SK-N-SH (cell line): ENCODE results near the gene CACNA2D3. TPM values are rescaled to one million over a fixed set of nuclear protein-coding genes. Genes with fewer than 3 reads are reported as not detected.

ENCODE experiments used
- CTCF ChIA-PET: fragments of 300-600, 350-600 bp; formaldehyde crosslinking; extraction: SDS; loops from one replicate; lab custom pipeline; 2021; lab: Yijun Ruan, JAX
- POLR2A ChIA-PET: fragments of 350-600 bp; sonication (Branson Sonifier 250); formaldehyde crosslinking; extraction: SDS; loops from one replicate; lab custom pipeline; 2020; ENCODE audit warnings: antibody characterized with exemption, inconsistent platforms; lab: Yijun Ruan, JAX
- DNase-seq: peaks from one replicate; pipeline ENCODE4 v3.0.0; 2012
- H2AFZ ChIP-seq: fragments of 200-600 bp; sonication (generic); 2 replicates; pipeline ENCODE4 v1.8.1; 2016; ENCODE audit warnings: antibody characterized with exemption, mild to moderate bottlenecking, low read depth
- H3F3A ChIP-seq: fragments of 200-600 bp; sonication (generic); replicated peaks from 2 replicates; pipeline ENCODE3; 2016; ENCODE audit warnings: antibody characterized with exemption, mild to moderate bottlenecking; ENCODE audit not compliant: insufficient read depth
- H3K27ac ChIP-seq, 2 experiments: fragments of 200-500 bp in 1 of 2; fragments of 200-600 bp in 1 of 2; sonication (Bioruptor generic) in 1 of 2; sonication (generic), shearing (Covaris generic) in 1 of 2; 2 replicates each; pipeline versions ENCODE4 v1.5.1 to v1.6.1; 2014 to 2016; ENCODE audit warnings: low read depth in 2 of 2, inconsistent platforms in 1 of 2, low read length in 1 of 2, mild to moderate bottlenecking in 1 of 2, mixed read lengths in 1 of 2
- H3K27me3 ChIP-seq: fragments of 200-600 bp; sonication (generic), shearing (Covaris generic); 2 replicates; pipeline ENCODE4 v1.6.1; 2016; ENCODE audit warnings: mixed run types; ENCODE audit not compliant: insufficient read depth
- H3K36me3 ChIP-seq, 2 experiments: fragments of 200-500 bp in 1 of 2; fragments of 200-600 bp in 1 of 2; sonication (Bioruptor generic) in 1 of 2; sonication (generic) in 1 of 2; replicated peaks in 1 of 2; 2 replicates each; pipeline versions ENCODE3 to v1.5.1; 2014 to 2016; ENCODE audit warnings: low read length in 1 of 2, mild to moderate bottlenecking in 1 of 2; ENCODE audit not compliant: insufficient read depth in 2 of 2, control insufficient read depth in 1 of 2
- H3K4me1 ChIP-seq, 2 experiments: fragments of 200-500 bp in 1 of 2; fragments of 200-600 bp in 1 of 2; sonication (Bioruptor generic) in 1 of 2; sonication (generic), shearing (Covaris generic) in 1 of 2; 2 replicates each; pipeline versions ENCODE4 v1.5.1 to v1.6.1; 2014 to 2016; ENCODE audit warnings: low read depth in 1 of 2, low read length in 1 of 2, mixed run types in 1 of 2; ENCODE audit not compliant: insufficient read depth in 2 of 2, control insufficient read depth in 1 of 2
- H3K4me2 ChIP-seq: fragments of 200-600 bp; sonication (generic), shearing (Covaris generic); 2 replicates; pipeline ENCODE4 v1.6.1; 2017; ENCODE audit warnings: mixed run types
- H3K4me3 ChIP-seq, 2 experiments: fragments of 200-500 bp in 1 of 2; fragments of 200-600 bp in 1 of 2; sonication (Bioruptor generic) in 1 of 2; sonication (generic), shearing (Covaris generic) in 1 of 2; 2 replicates each; pipeline versions ENCODE4 v1.5.1 to v1.8.1; 2014 to 2016; ENCODE audit warnings: low read depth in 2 of 2, inconsistent platforms in 1 of 2, low read length in 1 of 2, mild to moderate bottlenecking in 1 of 2, mixed read lengths in 1 of 2, moderate library complexity in 1 of 2
- H3K79me2 ChIP-seq: fragments of 200-600 bp; sonication (generic); 2 replicates; pipeline ENCODE4 v1.8.1; 2017; ENCODE audit warnings: mild to moderate bottlenecking; ENCODE audit not compliant: insufficient read depth
- H3K9ac ChIP-seq: fragments of 200-600 bp; sonication (generic); 2 replicates; pipeline ENCODE4 v1.6.1; 2017; ENCODE audit warnings: mixed run types
- H3K9me2 ChIP-seq: fragments of 200-600 bp; sonication (generic); 2 replicates; pipeline ENCODE4 v1.6.1; 2017; ENCODE audit warnings: mixed run types
- H3K9me3 ChIP-seq: fragments of 200-600 bp; sonication (generic); 2 replicates; pipeline ENCODE4 v1.6.1; 2017; ENCODE audit warnings: mixed run types, mild to moderate bottlenecking, moderate library complexity
- H4K20me1 ChIP-seq: fragments of 200-600 bp; sonication (generic); 2 replicates; pipeline ENCODE4 v1.6.1; 2017; ENCODE audit warnings: mild to moderate bottlenecking, mixed run types; ENCODE audit not compliant: insufficient read depth
- ELF1 ChIP-seq: IDR thresholded peaks from 2 replicates; pipeline ENCODE4 v1.4.0; 2012
- EP300 ChIP-seq, 2 experiments: IDR thresholded peaks; 2 replicates each; pipeline versions ENCODE4 v1.4.0 to v1.6.1; 2012; ENCODE audit warnings: borderline replicate concordance in 1 of 2, low read depth in 1 of 2, low read length in 1 of 2
- EZH2phosphoT487 ChIP-seq: fragments of 200-600 bp; sonication (generic); IDR thresholded peaks from 2 replicates; pipeline ENCODE4 v1.6.1; 2017; ENCODE audit warnings: low read depth, mixed run types, mild to moderate bottlenecking, antibody characterized with exemption, moderate library complexity, borderline replicate concordance
- FOSL2 ChIP-seq: IDR thresholded peaks from 2 replicates; pipeline ENCODE4 v1.4.0; 2012; ENCODE audit warnings: low read depth, mild to moderate bottlenecking, moderate library complexity, borderline replicate concordance
- GATA2 ChIP-seq: sonication (generic); formaldehyde crosslinking; IDR thresholded peaks from 2 replicates; pipeline ENCODE4 v1.5.0; 2020; ENCODE audit warnings: mild to moderate bottlenecking, missing genetic modification reagents
- JUND ChIP-seq: IDR thresholded peaks from 2 replicates; pipeline ENCODE4 v1.4.0; 2012
- MXI1 ChIP-seq: IDR thresholded peaks from 2 replicates; pipeline ENCODE4 v1.6.1; 2012; ENCODE audit warnings: mild to moderate bottlenecking, low read depth, low read length, improper control_type of control experiment
- NFIC ChIP-seq: IDR thresholded peaks from 2 replicates; pipeline ENCODE4 v1.4.0; 2012; ENCODE audit warnings: borderline replicate concordance
- NRF1 ChIP-seq: IDR thresholded peaks from 2 replicates; pipeline ENCODE4 v1.6.1; 2012; ENCODE audit warnings: low read depth, mild to moderate bottlenecking, low read length
- RAD21 ChIP-seq: IDR thresholded peaks from 2 replicates; pipeline ENCODE4 v1.6.1; 2012; ENCODE audit warnings: mild to moderate bottlenecking, low read length
- RFX5 ChIP-seq: IDR thresholded peaks from 2 replicates; pipeline ENCODE4 v1.6.1; 2012; ENCODE audit warnings: mild to moderate bottlenecking, improper control_type of control experiment, low read length
- RXRA ChIP-seq: IDR thresholded peaks from 2 replicates; pipeline ENCODE4 v1.4.0; 2012; ENCODE audit warnings: low read depth, mild to moderate bottlenecking, borderline replicate concordance
- TEAD4 ChIP-seq: IDR thresholded peaks from 2 replicates; pipeline ENCODE4 v1.4.0; 2012; ENCODE audit warnings: mild to moderate bottlenecking, borderline replicate concordance; ENCODE audit not compliant: insufficient read depth
- YY1 ChIP-seq: IDR thresholded peaks from 2 replicates; pipeline ENCODE4 v1.4.0; 2012; ENCODE audit warnings: low read depth, mild to moderate bottlenecking
- WGBS: methylation state at CpG from one replicate; pipeline ENCODE4 v1.1.6; 2017; ENCODE audit warnings: low lambda C conversion rate; 5-methylcytosine and 5-hydroxymethylcytosine counted together
- polyA plus RNA-seq, 3 experiments: library from polyadenylated mRNA; depleted of rRNA; stranded (reverse); fragments of >200 nt; gene quantifications; 2 replicates each; pipeline ENCODE4 v1.2.3, GENCODE V29; 2012
- TF ChIP-seq, protein P1 (sequence below): IDR thresholded peaks from 2 replicates; pipeline ENCODE4; 2012
- TF ChIP-seq, protein P2 (sequence below): IDR thresholded peaks from 2 replicates; pipeline ENCODE4 v1.6.1; 2012; ENCODE audit warnings: mild to moderate bottlenecking, low read depth, low read length, moderate library complexity
- TF ChIP-seq, protein P3 (sequence below): fragments of 150-350 bp; IDR thresholded peaks from 2 replicates; pipeline ENCODE4 v1.6.1; 2017; ENCODE audit warnings: antibody characterized with exemption, low read length, low read depth, borderline replicate concordance
- TF ChIP-seq, protein P4 (sequence below): fragments of 200-600 bp; sonication (generic); IDR thresholded peaks from 2 replicates; pipeline ENCODE4 v1.6.1; 2017; ENCODE audit warnings: antibody characterized with exemption, mild to moderate bottlenecking, moderate library complexity
- TF ChIP-seq, protein P5 (sequence below): IDR thresholded peaks from 2 replicates; pipeline ENCODE4 v1.4.0; 2012; ENCODE audit warnings: low read depth

CACNA2D3 gene
- polyA plus RNA-seq, 1 of the 3 experiments (the other 2 are of a cell fraction): 0.15 TPM

DNA sequence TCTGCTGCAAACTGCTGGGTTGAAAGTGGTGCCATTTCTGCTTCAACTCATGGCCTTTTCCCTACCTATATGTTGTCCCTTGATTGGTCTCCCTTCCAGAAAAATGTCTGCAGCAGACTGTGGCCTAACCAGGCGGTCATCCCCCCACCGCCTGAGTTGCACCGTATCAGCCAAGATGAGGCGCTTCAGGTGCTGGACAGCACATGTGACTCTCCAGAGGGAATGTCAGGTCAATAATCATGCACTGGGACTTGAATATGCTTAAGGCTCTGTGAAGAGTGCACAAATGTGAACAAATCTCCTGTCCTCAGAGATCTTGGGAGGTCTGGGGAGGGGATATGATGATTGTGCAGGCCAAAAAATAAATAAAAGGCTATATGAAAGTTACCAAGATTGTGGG lies 773.3 kb downstream of the CACNA2D3 start:
- Histone ChIP-seq H3K27me3 (no peaks in the 10 kb centered on the region), H3K36me3 (no peaks in the 10 kb centered on the region), H4K20me1 (no peaks in the 10 kb centered on the region), H3K9me2 (no peaks in the 10 kb centered on the region), H3K4me3 (no peak overlapping the region)
- CTCF ChIA-PET: no interaction called here
- no peak for DNase-seq
- TF ChIP-seq, protein P1, sequence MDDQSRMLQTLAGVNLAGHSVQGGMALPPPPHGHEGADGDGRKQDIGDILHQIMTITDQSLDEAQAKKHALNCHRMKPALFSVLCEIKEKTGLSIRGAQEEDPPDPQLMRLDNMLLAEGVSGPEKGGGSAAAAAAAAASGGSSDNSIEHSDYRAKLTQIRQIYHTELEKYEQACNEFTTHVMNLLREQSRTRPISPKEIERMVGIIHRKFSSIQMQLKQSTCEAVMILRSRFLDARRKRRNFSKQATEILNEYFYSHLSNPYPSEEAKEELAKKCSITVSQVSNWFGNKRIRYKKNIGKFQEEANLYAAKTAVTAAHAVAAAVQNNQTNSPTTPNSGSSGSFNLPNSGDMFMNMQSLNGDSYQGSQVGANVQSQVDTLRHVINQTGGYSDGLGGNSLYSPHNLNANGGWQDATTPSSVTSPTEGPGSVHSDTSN: no peak
- TF ChIP-seq, protein P2, sequence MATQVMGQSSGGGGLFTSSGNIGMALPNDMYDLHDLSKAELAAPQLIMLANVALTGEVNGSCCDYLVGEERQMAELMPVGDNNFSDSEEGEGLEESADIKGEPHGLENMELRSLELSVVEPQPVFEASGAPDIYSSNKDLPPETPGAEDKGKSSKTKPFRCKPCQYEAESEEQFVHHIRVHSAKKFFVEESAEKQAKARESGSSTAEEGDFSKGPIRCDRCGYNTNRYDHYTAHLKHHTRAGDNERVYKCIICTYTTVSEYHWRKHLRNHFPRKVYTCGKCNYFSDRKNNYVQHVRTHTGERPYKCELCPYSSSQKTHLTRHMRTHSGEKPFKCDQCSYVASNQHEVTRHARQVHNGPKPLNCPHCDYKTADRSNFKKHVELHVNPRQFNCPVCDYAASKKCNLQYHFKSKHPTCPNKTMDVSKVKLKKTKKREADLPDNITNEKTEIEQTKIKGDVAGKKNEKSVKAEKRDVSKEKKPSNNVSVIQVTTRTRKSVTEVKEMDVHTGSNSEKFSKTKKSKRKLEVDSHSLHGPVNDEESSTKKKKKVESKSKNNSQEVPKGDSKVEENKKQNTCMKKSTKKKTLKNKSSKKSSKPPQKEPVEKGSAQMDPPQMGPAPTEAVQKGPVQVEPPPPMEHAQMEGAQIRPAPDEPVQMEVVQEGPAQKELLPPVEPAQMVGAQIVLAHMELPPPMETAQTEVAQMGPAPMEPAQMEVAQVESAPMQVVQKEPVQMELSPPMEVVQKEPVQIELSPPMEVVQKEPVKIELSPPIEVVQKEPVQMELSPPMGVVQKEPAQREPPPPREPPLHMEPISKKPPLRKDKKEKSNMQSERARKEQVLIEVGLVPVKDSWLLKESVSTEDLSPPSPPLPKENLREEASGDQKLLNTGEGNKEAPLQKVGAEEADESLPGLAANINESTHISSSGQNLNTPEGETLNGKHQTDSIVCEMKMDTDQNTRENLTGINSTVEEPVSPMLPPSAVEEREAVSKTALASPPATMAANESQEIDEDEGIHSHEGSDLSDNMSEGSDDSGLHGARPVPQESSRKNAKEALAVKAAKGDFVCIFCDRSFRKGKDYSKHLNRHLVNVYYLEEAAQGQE: peak; percentile 76; the same call in 1 of the 2 replicates
- TF ChIP-seq, all 33 proteins: peak for 1
- peaks cover 8 to 41% of the 10 kb centered on the region in 2 experiments; a peak in 3 of 4 replicates for H3K4me1 ChIP-seq
- H3F3A ChIP-seq: peaks cover 42% of the 10 kb centered on the region
- POLR2A ChIA-PET: no interaction called here
- no peak overlapping the region for H2AFZ ChIP-seq
- no peak overlapping the region for H3K9ac ChIP-seq
- WGBS: 94% methylated on average over 4 of the region's 4 CpGs
- no peaks in the 10 kb centered on the region for H3K9me3 ChIP-seq
- H3K79me2 ChIP-seq: no peaks in the 10 kb centered on the region
- peak overlapping the region; percentile 67; the same call in 1 of the 2 replicates for H3K4me2 ChIP-seq
- peak overlapping the region in 1 of 2 experiments; percentile 90; a peak in 1 of 4 replicates for H3K27ac ChIP-seq

DNA sequence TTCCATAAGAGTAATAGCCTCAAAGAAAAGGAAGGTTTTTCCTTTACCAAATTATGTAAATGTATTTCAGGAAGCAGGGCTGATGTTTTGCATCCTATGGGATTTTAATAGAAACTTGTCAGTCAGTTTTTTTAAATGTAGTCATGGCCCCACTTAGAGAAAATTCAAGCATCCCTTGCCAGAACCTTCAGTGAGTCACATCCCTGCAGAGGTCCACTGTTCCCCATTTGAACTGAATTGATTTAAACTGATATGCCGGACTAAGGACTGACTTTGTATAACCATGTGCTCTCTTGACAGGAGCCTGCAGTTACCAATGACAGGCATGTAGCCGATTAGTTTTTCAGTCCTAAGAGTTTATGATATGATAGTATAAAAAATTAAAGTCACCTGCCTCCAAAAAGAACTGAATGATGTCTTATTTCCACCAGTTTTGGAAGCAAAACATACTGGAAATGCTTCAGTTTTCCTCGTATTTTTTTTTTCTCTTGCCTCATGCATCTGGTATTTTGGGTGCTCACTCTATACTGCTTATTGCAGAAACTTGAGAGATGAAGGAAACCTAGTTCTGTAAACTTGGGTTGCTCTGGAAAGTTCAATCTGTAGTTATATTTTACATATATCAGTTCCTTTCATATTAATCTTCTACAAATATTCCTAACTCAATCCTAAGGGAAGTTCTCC lies 774.8 kb downstream of the CACNA2D3 start:
- WGBS: 17% methylated on average over 3 of the region's 3 CpGs
- H3K4me2 ChIP-seq: peak overlapping the region; percentile 67
- H3K4me3 ChIP-seq: no peak overlapping the region
- H3K9me2 ChIP-seq: no peaks in the 10 kb centered on the region
- no peaks in the 10 kb centered on the region for H3K79me2 ChIP-seq
- H3K9ac ChIP-seq: peak overlapping the region; percentile 53
- H3K27ac ChIP-seq: peak overlapping the region in 1 of 2 experiments; percentile 90; a peak in 3 of 4 replicates
- H3K27me3 ChIP-seq: no peaks in the 10 kb centered on the region
- H3F3A ChIP-seq: peaks cover 37% of the 10 kb centered on the region
- H4K20me1 ChIP-seq: no peaks in the 10 kb centered on the region
- no peak for DNase-seq
- H3K36me3 ChIP-seq: no peaks in the 10 kb centered on the region
- no peaks in the 10 kb centered on the region for H3K9me3 ChIP-seq
- H2AFZ ChIP-seq: peak overlapping the region; percentile 67; the same call in 1 of the 2 replicates
- POLR2A ChIA-PET: no interaction called here
- CTCF ChIA-PET: no interaction called here
- peaks cover 3 to 28% of the 10 kb centered on the region in 2 experiments; a peak in 3 of 4 replicates for H3K4me1 ChIP-seq
- TF ChIP-seq EP300 (IDR thresholded peaks at IDR 0.05; ENCODE audit: borderline replicate concordance in 1 of 2, low read depth in 1 of 2, low read length in 1 of 2) (peak in 1 of 2 experiments; percentile 85; a peak in 2 of 4 replicates), NFIC (peak; percentile 81), GATA2 (CRISPR knock-in tag) (no peak), MXI1 (peak; percentile 58; the same call in 1 of the 2 replicates), RXRA (peak; percentile 31; the same call in 1 of the 2 replicates), NRF1 (no peak), YY1 (no peak), ELF1 (no peak), EZH2phosphoT487 (no peak), JUND (peak; percentile 58; the same call in 1 of the 2 replicates), RAD21 (no peak), FOSL2 (peak; percentile 82), RFX5 (no peak), TEAD4 (0 out of 2 replicates have a peak, but pooled peaks have one; percentile 48)
- TF ChIP-seq, protein P3, sequence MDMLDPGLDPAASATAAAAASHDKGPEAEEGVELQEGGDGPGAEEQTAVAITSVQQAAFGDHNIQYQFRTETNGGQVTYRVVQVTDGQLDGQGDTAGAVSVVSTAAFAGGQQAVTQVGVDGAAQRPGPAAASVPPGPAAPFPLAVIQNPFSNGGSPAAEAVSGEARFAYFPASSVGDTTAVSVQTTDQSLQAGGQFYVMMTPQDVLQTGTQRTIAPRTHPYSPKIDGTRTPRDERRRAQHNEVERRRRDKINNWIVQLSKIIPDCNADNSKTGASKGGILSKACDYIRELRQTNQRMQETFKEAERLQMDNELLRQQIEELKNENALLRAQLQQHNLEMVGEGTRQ: no peak
- TF ChIP-seq, protein P4, sequence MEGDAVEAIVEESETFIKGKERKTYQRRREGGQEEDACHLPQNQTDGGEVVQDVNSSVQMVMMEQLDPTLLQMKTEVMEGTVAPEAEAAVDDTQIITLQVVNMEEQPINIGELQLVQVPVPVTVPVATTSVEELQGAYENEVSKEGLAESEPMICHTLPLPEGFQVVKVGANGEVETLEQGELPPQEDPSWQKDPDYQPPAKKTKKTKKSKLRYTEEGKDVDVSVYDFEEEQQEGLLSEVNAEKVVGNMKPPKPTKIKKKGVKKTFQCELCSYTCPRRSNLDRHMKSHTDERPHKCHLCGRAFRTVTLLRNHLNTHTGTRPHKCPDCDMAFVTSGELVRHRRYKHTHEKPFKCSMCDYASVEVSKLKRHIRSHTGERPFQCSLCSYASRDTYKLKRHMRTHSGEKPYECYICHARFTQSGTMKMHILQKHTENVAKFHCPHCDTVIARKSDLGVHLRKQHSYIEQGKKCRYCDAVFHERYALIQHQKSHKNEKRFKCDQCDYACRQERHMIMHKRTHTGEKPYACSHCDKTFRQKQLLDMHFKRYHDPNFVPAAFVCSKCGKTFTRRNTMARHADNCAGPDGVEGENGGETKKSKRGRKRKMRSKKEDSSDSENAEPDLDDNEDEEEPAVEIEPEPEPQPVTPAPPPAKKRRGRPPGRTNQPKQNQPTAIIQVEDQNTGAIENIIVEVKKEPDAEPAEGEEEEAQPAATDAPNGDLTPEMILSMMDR: no peak
- TF ChIP-seq, protein P5, sequence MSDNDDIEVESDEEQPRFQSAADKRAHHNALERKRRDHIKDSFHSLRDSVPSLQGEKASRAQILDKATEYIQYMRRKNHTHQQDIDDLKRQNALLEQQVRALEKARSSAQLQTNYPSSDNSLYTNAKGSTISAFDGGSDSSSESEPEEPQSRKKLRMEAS: peak; percentile 90
